ENCODE results near the gene ECM2.

ECM2 gene

GRCh38 chr9:92457576-92457975 is 78.2 kb downstream of the ECM2 start:
- no peak for DNase-seq

- no peak for DNase-seq
These were observed 80.6 kb downstream of the ECM2 start for GRCh38 chr9:92455217-92455616.

GRCh38 chr9:92446536-92446935 is 89.3 kb downstream of the ECM2 start:
- DNase-seq, result no peak
